HFFc6 (cell line): ENCODE data around the gene ATXN10. TPM values are rescaled to one million over a fixed set of nuclear protein-coding genes. Genes with fewer than 3 reads are reported as not detected.

Experiments used
- DNase-seq: peaks from one replicate; pipeline ENCODE4 v3.0.0-alpha.2; 2018
- H3K27ac Mint-ChIP-seq: 2 replicates; pipeline ENCODE4 v1.8.0; 2020; ENCODE audit warnings: mild to moderate bottlenecking, mixed read lengths
- H3K27me3 Mint-ChIP-seq: 2 replicates; pipeline ENCODE4 v1.8.0; 2021; ENCODE audit warnings: mild to moderate bottlenecking, moderate library complexity, mixed read lengths; ENCODE audit not compliant: insufficient read depth
- H3K36me3 Mint-ChIP-seq: 2 replicates; pipeline ENCODE4 v1.8.0; 2021; ENCODE audit warnings: low read depth, mixed read lengths
- H3K4me1 Mint-ChIP-seq: 2 replicates; pipeline ENCODE4 v1.8.0; 2020; ENCODE audit warnings: low read depth, mixed read lengths
- H3K4me3 Mint-ChIP-seq: 2 replicates; pipeline ENCODE4 v1.8.0; 2020; ENCODE audit warnings: mild to moderate bottlenecking, moderate library complexity, mixed read lengths
- H3K9me3 Mint-ChIP-seq: 2 replicates; pipeline ENCODE4 v1.8.0; 2020; ENCODE audit warnings: mild to moderate bottlenecking, mixed read lengths
- CTCF ChIP-seq: fragments of 200-600 bp; sonication (generic); IDR thresholded peaks from 2 replicates; pipeline ENCODE4 v1.5.0; 2021; ENCODE audit warnings: antibody characterized with exemption, mild to moderate bottlenecking
- total RNA-seq, 6 experiments: library from RNA; stranded (reverse); fragmentation: NEBNext Ultra II Directional; extraction: Animal tissue kit (Norgen Biotek cat#: 25700); gene quantifications; 2 replicates in 1 of 6; 3 replicates in 5 of 6; pipeline ENCODE4 v1.2.3, GENCODE V29; 2021

Gene ATXN10
- total RNA-seq, 6 experiments from 2014 or later, result 287 to 426 (median 370) TPM

DNA sequence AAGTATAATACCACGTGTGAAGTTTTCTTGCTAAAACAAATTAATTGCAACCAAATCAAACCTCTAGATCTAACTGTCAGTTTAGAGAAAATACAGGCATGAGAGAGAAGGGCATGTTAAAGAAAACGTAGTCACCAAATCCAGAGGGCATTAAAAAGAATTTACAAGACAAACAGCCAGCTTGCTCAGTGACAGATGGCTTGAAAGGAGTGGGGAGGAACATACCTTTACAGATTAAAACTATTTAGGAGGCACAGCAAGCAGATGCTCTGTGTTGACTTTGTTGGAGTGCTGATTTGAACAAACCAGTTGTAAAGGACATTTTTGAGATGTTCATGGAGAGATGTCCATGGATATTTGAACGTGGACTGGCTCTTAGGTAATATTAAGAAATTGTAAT is 96.9 kb downstream of the ATXN10 start:
- TF ChIP-seq CTCF, result no peak
- H3K27ac Mint-ChIP-seq, result no peak overlapping the region; the same call in 1 of the 2 replicates
- H3K9me3 Mint-ChIP-seq, result no peaks in the 10 kb centered on the region
- H3K4me3 Mint-ChIP-seq, result no peak overlapping the region
- peaks cover 40% of the 10 kb centered on the region for H3K4me1 Mint-ChIP-seq
- DNase-seq, result no peak
- H3K27me3 Mint-ChIP-seq, result peaks cover 2% of the 10 kb centered on the region
- peaks cover 50% of the 10 kb centered on the region for H3K36me3 Mint-ChIP-seq

DNA sequence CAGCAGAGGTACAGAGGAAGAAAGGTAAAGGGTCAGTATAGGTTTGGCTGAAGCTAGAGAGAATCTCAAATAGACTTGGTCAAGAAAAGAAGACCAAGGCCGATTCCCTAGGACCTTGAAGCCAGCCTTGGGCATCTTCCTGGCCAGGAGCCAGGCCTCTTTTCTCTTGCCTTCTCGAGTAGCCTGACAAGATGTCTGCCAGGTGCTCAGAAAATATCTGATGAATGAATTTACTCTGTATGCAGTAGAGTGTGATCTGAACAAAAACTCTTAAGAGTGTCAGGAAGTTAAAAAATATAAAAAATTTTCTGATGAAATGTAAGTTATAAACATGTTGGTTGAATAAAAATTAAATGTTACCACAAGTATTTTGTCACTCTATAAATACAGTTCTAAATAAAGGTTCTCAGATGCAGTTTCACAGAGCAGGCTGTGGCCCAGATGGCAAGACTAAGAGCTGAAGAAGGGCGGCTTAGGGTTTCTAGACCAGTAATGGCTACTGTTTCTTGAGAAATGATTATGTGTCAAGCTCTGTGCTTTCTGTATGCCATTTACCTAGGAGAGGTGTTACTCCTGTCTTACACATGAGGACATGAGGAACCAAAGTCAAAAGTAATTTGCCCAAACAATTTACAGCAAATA is 98.1 kb downstream of the ATXN10 start:
- peaks cover 44% of the 10 kb centered on the region for H3K36me3 Mint-ChIP-seq
- peaks cover 40% of the 10 kb centered on the region for H3K4me1 Mint-ChIP-seq
- H3K9me3 Mint-ChIP-seq, result no peaks in the 10 kb centered on the region
- H3K4me3 Mint-ChIP-seq, result no peak overlapping the region
- no peak for DNase-seq
- no peak for TF ChIP-seq CTCF
- no peaks in the 10 kb centered on the region; the same call in 1 of the 2 replicates for H3K27me3 Mint-ChIP-seq
- no peak overlapping the region for H3K27ac Mint-ChIP-seq

GRCh38 chr22:45770506-45770905 is 98.9 kb downstream of the ATXN10 start:
- no peak overlapping the region for H3K27ac Mint-ChIP-seq
- peaks cover 40% of the 10 kb centered on the region for H3K4me1 Mint-ChIP-seq
- no peak for TF ChIP-seq CTCF
- no peaks in the 10 kb centered on the region; the same call in 1 of the 2 replicates for H3K27me3 Mint-ChIP-seq
- no peak for DNase-seq
- no peak overlapping the region for H3K4me3 Mint-ChIP-seq
- peaks cover 48% of the 10 kb centered on the region for H3K36me3 Mint-ChIP-seq
- H3K9me3 Mint-ChIP-seq, result no peaks in the 10 kb centered on the region

DNA sequence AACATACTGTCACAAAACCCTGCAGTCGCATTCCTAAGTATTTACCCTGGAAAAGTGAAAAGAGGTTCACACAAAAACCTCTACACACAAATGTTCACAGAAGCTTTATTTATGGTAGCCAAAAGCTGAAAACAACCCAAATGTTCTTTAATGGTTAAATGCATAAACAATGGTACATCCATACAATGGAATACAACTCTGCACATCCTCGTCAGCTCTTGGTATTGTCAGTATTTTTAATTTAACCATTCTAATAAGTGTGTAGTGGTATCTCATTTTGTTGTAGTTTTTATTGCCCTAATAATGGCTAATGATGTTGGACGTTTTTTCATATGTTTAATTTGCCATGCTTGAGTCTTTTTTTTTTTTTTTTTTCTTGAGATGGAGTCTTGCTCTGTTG is 99.4 kb downstream of the ATXN10 start:
- no peak for DNase-seq
- Mint-ChIP-seq H3K4me1 (peaks cover 40% of the 10 kb centered on the region), H3K27me3 (peaks cover 3% of the 10 kb centered on the region; the same call in 1 of the 2 replicates), H3K27ac (no peak overlapping the region), H3K4me3 (no peak overlapping the region), H3K9me3 (no peaks in the 10 kb centered on the region), H3K36me3 (peaks cover 48% of the 10 kb centered on the region)
- no peak for TF ChIP-seq CTCF

DNA sequence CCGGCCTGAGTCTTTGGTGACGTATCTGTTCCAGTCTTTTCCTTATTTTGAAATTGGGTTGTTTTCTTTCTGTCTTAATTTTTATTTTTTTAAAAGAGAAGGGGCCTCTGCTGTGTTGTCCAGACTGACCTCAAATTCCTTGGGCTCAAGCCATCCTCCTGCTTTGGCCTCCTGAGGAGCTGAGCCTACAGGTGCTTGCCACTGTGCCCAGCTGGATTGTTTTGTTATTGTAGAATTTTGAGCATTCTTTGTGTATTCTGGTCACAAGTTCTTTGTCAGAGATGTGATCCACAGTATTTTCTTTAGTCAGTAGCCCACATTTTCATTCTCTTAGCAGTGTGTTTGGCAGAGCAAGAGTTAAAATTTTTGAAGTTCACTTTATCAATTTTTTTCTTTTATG is 100.1 kb downstream of the ATXN10 start:
- Mint-ChIP-seq H3K27ac (no peak overlapping the region), H3K4me1 (peaks cover 47% of the 10 kb centered on the region), H3K27me3 (peaks cover 3% of the 10 kb centered on the region; the same call in 1 of the 2 replicates), H3K4me3 (no peak overlapping the region), H3K36me3 (peaks cover 48% of the 10 kb centered on the region), H3K9me3 (no peaks in the 10 kb centered on the region)
- TF ChIP-seq CTCF, result no peak
- DNase-seq, result no peak
